Psoas muscle (tissue), 8 donors: ENCODE measurements around the gene NTRK2. TPM values are rescaled to one million over a fixed set of nuclear protein-coding genes. Genes with fewer than 3 reads are reported as not detected.

Experiments
- ATAC-seq, 4 donors: fragments of 200-7000 bp; cut with Tn5 transposase; one replicate each; pipeline ENCODE4 v1.9.1; 2020; ENCODE audit warnings: moderate library complexity in 3 of 4, mild to moderate bottlenecking in 2 of 4
- DNase-seq, 2 donors: peaks; one replicate each; pipeline ENCODE4 v3.0.0-alpha.2; 2020
- H3K27ac ChIP-seq: fragments of 200-600 bp; one replicate; pipeline ENCODE4 v1.8.0; 2022
- H3K27me3 ChIP-seq, 3 donors: fragments of 200-600 bp in 1 of 3; one replicate each; pipeline versions ENCODE4 v1.6.1 to v1.8.0; 2013 to 2022; ENCODE audit warnings: low read length in 2 of 3, mild to moderate bottlenecking in 2 of 3, moderate library complexity in 1 of 3; ENCODE audit not compliant: insufficient read depth in 3 of 3
- H3K36me3 ChIP-seq, 2 donors: fragments of 200-600 bp in 1 of 2; one replicate each; pipeline versions ENCODE4 v1.6.1 to v1.8.0; 2013 to 2022; ENCODE audit warnings: low read depth in 1 of 2, mild to moderate bottlenecking in 1 of 2, moderate library complexity in 1 of 2; ENCODE audit not compliant: insufficient read depth in 1 of 2
- H3K4me1 ChIP-seq: fragments of 200-600 bp; one replicate; pipeline ENCODE4 v1.8.0; 2022
- H3K4me3 ChIP-seq: fragments of 200-600 bp; one replicate; pipeline ENCODE4 v1.8.0; 2022; ENCODE audit warnings: mild to moderate bottlenecking
- H3K9me3 ChIP-seq: fragments of 200-600 bp; one replicate; pipeline ENCODE4 v1.8.0; 2022
- WGBS, 3 donors: extraction: QIAGEN DNeasy Blood & Tissue Kit; methylation state at CpG; one replicate each; pipeline versions ENCODE4 v1.1.6 to v1.1.7; 2013; 5-methylcytosine and 5-hydroxymethylcytosine counted together
- intact Hi-C, 2 donors: fragments of 100-400 bp; cut with DNase I; formaldehyde crosslinking; loops; one replicate each; pipeline versions ENCODE4 v1.11.0 to v1.14.2; 2022
- polyA plus RNA-seq, 3 donors: library from polyadenylated mRNA; stranded (reverse); fragments of 200-250 nt; gene quantifications; one replicate each; pipeline ENCODE4 v1.2.3, GENCODE V29; 2013
- total RNA-seq, 4 donors: library from RNA; stranded (reverse); fragmentation: NEBNext Ultra II Directional in 2 of 4; extraction: Animal tissue kit (Norgen Biotek cat#: 25700) in 2 of 4; gene quantifications; one replicate each; pipeline versions ENCODE4 v1.2.1 to v1.2.4, GENCODE V29; 2021 to 2023
- TF ChIP-seq, protein P1 (sequence below): fragments of 200-600 bp; IDR thresholded peaks from one replicate; pipeline ENCODE4 v1.8.0; 2022; ENCODE audit warnings: antibody characterized with exemption
- donor health status: healthy with polysubstance abuse.
- donor health status: DM: no; HTN: no; CAD: no; lungs with moderate emphysema.
- donor health status: Bipolar disorder and iron deficiency.
- donor health status: healthy.
- donor health status: DM: yes; HTN: yes; CAD: no.
- donor health status: DM: no; HTN: no; CAD: no.
- donor health status: DM: no; HTN: no; CAD: no.
- donor health status: DM: yes; HTN: yes; CAD: no.

Gene NTRK2
- total and polyA plus RNA-seq, 7 donors, result 0.46 to 3.6 (median 1.4) TPM

DNA sequence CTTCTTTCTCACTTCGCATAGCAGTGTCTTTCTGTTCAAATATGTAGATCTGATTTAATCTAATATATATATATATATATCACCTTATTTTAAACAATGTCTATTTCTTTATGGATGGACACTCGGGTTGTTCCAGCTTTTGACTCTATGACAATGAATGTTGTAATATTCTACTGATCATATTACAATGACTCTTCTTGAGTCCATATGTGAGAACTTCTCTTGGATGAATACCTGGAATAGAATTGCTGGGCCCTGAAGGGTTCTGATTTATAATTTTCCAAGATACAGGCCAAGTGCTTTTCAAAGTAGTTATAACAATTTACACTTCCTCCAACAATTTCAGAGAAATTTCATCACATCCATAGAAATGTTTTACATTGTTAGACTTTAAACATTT is 28.8 kb downstream of the NTRK2 start:
- Histone ChIP-seq H3K27ac (no peak overlapping the region), H3K4me1 (no peaks in the 10 kb centered on the region), H3K9me3 (no peaks in the 10 kb centered on the region), H3K4me3 (no peak overlapping the region), H3K36me3 (no peaks in the 10 kb centered on the region), H3K27me3 (no peaks in the 10 kb centered on the region)
- ATAC-seq, result no peak
- intact Hi-C loops, result loop anchor here in 1 of 2 donors (5.0 kb wide), 1 partner anchor 254 kb away; no protein-coding TSS in a partner anchor
- DNase-seq, result no peak
- WGBS, 3 donors, result 78 to 89% (median 79%) methylated on average over 2 of the region's 2 CpGs
- TF ChIP-seq, protein P1, sequence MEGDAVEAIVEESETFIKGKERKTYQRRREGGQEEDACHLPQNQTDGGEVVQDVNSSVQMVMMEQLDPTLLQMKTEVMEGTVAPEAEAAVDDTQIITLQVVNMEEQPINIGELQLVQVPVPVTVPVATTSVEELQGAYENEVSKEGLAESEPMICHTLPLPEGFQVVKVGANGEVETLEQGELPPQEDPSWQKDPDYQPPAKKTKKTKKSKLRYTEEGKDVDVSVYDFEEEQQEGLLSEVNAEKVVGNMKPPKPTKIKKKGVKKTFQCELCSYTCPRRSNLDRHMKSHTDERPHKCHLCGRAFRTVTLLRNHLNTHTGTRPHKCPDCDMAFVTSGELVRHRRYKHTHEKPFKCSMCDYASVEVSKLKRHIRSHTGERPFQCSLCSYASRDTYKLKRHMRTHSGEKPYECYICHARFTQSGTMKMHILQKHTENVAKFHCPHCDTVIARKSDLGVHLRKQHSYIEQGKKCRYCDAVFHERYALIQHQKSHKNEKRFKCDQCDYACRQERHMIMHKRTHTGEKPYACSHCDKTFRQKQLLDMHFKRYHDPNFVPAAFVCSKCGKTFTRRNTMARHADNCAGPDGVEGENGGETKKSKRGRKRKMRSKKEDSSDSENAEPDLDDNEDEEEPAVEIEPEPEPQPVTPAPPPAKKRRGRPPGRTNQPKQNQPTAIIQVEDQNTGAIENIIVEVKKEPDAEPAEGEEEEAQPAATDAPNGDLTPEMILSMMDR, result no peak

- 59 to 67% (median 67%) methylated on average over 1 of the region's 1 CpG for WGBS, 3 donors
- ATAC-seq (no peak), DNase-seq (no peak)
- TF ChIP-seq, protein P1, result no peak
- Histone ChIP-seq H3K4me3 (no peak overlapping the region), H3K4me1 (no peaks in the 10 kb centered on the region), H3K36me3 (no peaks in the 10 kb centered on the region), H3K27ac (no peak overlapping the region), H3K9me3 (no peaks in the 10 kb centered on the region), H3K27me3 (no peaks in the 10 kb centered on the region)
- intact Hi-C loops, result loop anchor here in 1 of 2 donors (5.0 kb wide), 1 partner anchor 252 kb away; no protein-coding TSS in a partner anchor
Measured at GRCh38 chr9:84699984-84700383, 30.5 kb downstream of the NTRK2 start.

DNA sequence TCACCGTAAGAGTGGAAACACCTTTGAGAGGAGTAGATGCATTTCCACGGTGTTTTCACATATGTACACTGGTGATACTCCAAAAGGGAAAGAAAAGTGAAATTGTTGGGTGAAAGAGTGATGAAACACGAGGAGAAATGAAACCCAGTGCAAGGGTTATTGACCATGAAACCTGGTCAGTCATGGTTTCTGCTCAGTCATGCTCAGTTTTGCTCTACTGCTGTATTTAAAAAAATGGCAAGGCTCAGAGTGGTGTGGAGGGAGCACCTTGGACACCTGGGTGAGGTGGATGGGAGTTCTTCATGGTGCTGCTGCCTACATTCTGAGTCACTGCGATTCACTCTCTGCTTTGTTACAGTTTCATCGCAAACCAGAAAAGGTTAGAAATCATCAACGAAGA is 32.3 kb downstream of the NTRK2 start:
- no peak for DNase-seq
- Histone ChIP-seq H3K4me1 (no peaks in the 10 kb centered on the region), H3K27ac (no peak overlapping the region), H3K4me3 (no peak overlapping the region), H3K36me3 (no peaks in the 10 kb centered on the region), H3K27me3 (no peaks in the 10 kb centered on the region), H3K9me3 (no peaks in the 10 kb centered on the region)
- TF ChIP-seq, protein P1, result no peak
- ATAC-seq, result no peak
- WGBS, 3 donors, result 51 to 64% (median 52%) methylated on average over 6 of the region's 6 CpGs
- intact Hi-C loops, result no loop called here

DNA sequence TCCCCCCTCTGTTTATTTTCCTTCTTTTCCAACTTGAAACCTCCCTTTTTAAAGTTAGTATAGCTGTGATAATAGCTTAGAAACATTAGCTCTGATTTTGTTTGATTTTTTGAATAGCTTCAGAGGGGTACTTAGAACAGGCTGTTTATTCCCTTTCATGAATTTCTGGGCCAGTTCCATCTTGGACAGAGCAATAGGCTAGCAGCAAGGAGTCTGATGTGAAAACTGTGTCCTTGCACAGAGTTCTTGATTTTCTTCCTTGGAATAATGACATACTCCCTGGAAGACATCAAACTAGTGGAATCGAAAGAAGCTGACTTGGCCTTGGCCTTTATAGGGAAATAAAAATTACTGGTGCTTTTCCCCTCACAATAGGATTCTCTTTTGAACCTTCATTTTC is 32.9 kb downstream of the NTRK2 start:
- ATAC-seq (no peak), DNase-seq (no peak)
- no peaks in the 10 kb centered on the region for H3K4me1 ChIP-seq
- no peaks in the 10 kb centered on the region for H3K9me3 ChIP-seq
- 27 to 33% (median 28%) methylated on average over 1 of the region's 1 CpG for WGBS, 3 donors
- TF ChIP-seq, protein P1, result no peak
- H3K27ac ChIP-seq, result no peak overlapping the region
- no peaks in the 10 kb centered on the region for H3K27me3 ChIP-seq
- intact Hi-C loops, result no loop called here
- no peak overlapping the region for H3K4me3 ChIP-seq
- H3K36me3 ChIP-seq, result no peaks in the 10 kb centered on the region

GRCh38 chr9:84703793-84704192 is 34.3 kb downstream of the NTRK2 start:
- no peak for ATAC-seq
- Histone ChIP-seq H3K27ac (no peak overlapping the region), H3K4me1 (no peaks in the 10 kb centered on the region), H3K36me3 (no peaks in the 10 kb centered on the region), H3K9me3 (no peaks in the 10 kb centered on the region), H3K27me3 (no peaks in the 10 kb centered on the region), H3K4me3 (no peak overlapping the region)
- intact Hi-C loops, result no loop called here
- TF ChIP-seq, protein P1, result no peak
- DNase-seq, result no peak
